MM.1S (cell line): Measurements from ENCODE around the gene SLC23A1.

ENCODE experiments used
- DNase-seq: peaks from one replicate; pipeline ENCODE4 v3.0.0-alpha.2; 2015
- H2AFZ ChIP-seq: fragments of 300-600 bp; sonication (generic); 2 replicates; pipeline ENCODE4 v1.6.0; 2016; ENCODE audit warnings: antibody characterized with exemption, low read length
- H3F3A ChIP-seq: fragments of 300-600 bp; sonication (generic); 2 replicates; pipeline ENCODE4 v1.6.1; 2016; ENCODE audit warnings: mild to moderate bottlenecking, antibody characterized with exemption, low read length, moderate library complexity, mixed read lengths; ENCODE audit not compliant: insufficient read depth
- H3K27ac ChIP-seq: fragments of 300-600 bp; sonication (generic); 2 replicates; pipeline ENCODE4 v1.5.1; 2016; ENCODE audit warnings: mild to moderate bottlenecking, low read length
- H3K27me3 ChIP-seq: fragments of 300-600 bp; sonication (generic); replicated peaks from 2 replicates; pipeline ENCODE4 v1.6.0; 2016; ENCODE audit warnings: low read length; ENCODE audit not compliant: insufficient read depth
- H3K36me3 ChIP-seq: fragments of 300-600 bp; sonication (generic); replicated peaks from 2 replicates; pipeline ENCODE4 v1.6.1; 2016; ENCODE audit warnings: mild to moderate bottlenecking, low read length, mixed read lengths; ENCODE audit not compliant: insufficient read depth
- H3K4me1 ChIP-seq: fragments of 300-600 bp; sonication (generic); 2 replicates; pipeline ENCODE4 v1.6.1; 2016; ENCODE audit warnings: low read length, mixed read lengths
- H3K4me2 ChIP-seq: fragments of 300-600 bp; sonication (generic); 2 replicates; pipeline ENCODE4 v1.6.0; 2016; ENCODE audit warnings: low read depth, low read length
- H3K4me3 ChIP-seq: fragments of 300-600 bp; sonication (generic); 2 replicates; pipeline ENCODE4 v1.5.1; 2016; ENCODE audit warnings: low read length, mixed read lengths
- H3K79me2 ChIP-seq: fragments of 300-600 bp; sonication (generic); 2 replicates; pipeline ENCODE4 v1.6.1; 2016; ENCODE audit warnings: mixed run types, low read length, mixed read lengths
- H3K9ac ChIP-seq: fragments of 300-600 bp; sonication (generic); 2 replicates; pipeline ENCODE4 v1.6.1; 2016; ENCODE audit warnings: low read length, mixed read lengths
- H3K9me2 ChIP-seq: fragments of 300-600 bp; sonication (generic); replicated peaks from 2 replicates; pipeline ENCODE4 v1.6.1; 2016; ENCODE audit warnings: mild to moderate bottlenecking, low read length, mixed read lengths; ENCODE audit not compliant: insufficient read depth
- H3K9me3 ChIP-seq: fragments of 300-600 bp; sonication (generic); replicated peaks from 2 replicates; pipeline ENCODE4 v1.6.1; 2016; ENCODE audit warnings: mild to moderate bottlenecking, low read length, mixed read lengths; ENCODE audit not compliant: insufficient read depth
- H4K20me1 ChIP-seq: fragments of 300-600 bp; sonication (generic); 2 replicates; pipeline ENCODE4 v1.6.1; 2016; ENCODE audit warnings: mild to moderate bottlenecking, low read length, moderate library complexity, mixed read lengths; ENCODE audit not compliant: insufficient read depth
- EZH2 ChIP-seq: fragments of 300-600 bp; sonication (generic); optimal IDR thresholded peaks from 2 replicates; pipeline ENCODE3; 2017; ENCODE audit warnings: low read depth, mild to moderate bottlenecking, antibody characterized with exemption, low read length, mixed read lengths
- EZH2phosphoT487 ChIP-seq: fragments of 300-600 bp; sonication (generic); IDR thresholded peaks from 2 replicates; pipeline ENCODE4 v1.6.1; 2018; ENCODE audit warnings: antibody characterized with exemption, low read length
- TF ChIP-seq, protein P1 (sequence below): fragments of 300-600 bp; sonication (generic); IDR thresholded peaks from 2 replicates; pipeline ENCODE4 v1.5.1; 2016; ENCODE audit warnings: antibody characterized with exemption, low read length, mixed read lengths

SLC23A1 gene

GRCh38 chr5:139341187-139341688 lies 41.9 kb downstream of the SLC23A1 start:
- no peak for TF ChIP-seq EZH2
- TF ChIP-seq, protein P1, sequence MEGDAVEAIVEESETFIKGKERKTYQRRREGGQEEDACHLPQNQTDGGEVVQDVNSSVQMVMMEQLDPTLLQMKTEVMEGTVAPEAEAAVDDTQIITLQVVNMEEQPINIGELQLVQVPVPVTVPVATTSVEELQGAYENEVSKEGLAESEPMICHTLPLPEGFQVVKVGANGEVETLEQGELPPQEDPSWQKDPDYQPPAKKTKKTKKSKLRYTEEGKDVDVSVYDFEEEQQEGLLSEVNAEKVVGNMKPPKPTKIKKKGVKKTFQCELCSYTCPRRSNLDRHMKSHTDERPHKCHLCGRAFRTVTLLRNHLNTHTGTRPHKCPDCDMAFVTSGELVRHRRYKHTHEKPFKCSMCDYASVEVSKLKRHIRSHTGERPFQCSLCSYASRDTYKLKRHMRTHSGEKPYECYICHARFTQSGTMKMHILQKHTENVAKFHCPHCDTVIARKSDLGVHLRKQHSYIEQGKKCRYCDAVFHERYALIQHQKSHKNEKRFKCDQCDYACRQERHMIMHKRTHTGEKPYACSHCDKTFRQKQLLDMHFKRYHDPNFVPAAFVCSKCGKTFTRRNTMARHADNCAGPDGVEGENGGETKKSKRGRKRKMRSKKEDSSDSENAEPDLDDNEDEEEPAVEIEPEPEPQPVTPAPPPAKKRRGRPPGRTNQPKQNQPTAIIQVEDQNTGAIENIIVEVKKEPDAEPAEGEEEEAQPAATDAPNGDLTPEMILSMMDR, result no peak
- no peak for TF ChIP-seq EZH2phosphoT487
- Histone ChIP-seq H2AFZ (peak overlapping the region; percentile 80), H4K20me1 (no peaks in the 10 kb centered on the region; the same call in 1 of the 2 replicates)

GRCh38 chr5:139340051-139340450 lies 43.0 kb downstream of the SLC23A1 start:
- Histone ChIP-seq H3F3A (peaks cover 27% of the 10 kb centered on the region), H3K4me3 (no peak overlapping the region), H3K27me3 (no peaks in the 10 kb centered on the region), H3K36me3 (no peaks in the 10 kb centered on the region), H2AFZ (no peak overlapping the region), H3K4me2 (no peak overlapping the region), H3K79me2 (peaks cover 34% of the 10 kb centered on the region), H4K20me1 (no peaks in the 10 kb centered on the region; the same call in 1 of the 2 replicates), H3K4me1 (0 out of 2 replicates have a peak, but pooled peaks cover 6% of the 10 kb centered on the region), H3K9me2 (no peaks in the 10 kb centered on the region), H3K9me3 (no peaks in the 10 kb centered on the region), H3K9ac (no peak overlapping the region), H3K27ac (no peak overlapping the region)
- TF ChIP-seq, protein P1, result no peak
- TF ChIP-seq EZH2, result no peak
- TF ChIP-seq EZH2phosphoT487, result no peak
- DNase-seq, result no peak

More at GRCh38 chr5:139341187-139341688, 41.9 kb downstream of the SLC23A1 start:
- Histone ChIP-seq H3K9me3 (no peaks in the 10 kb centered on the region), H3K4me2 (peak overlapping the region; percentile 97), H3F3A (peaks cover 27% of the 10 kb centered on the region), H3K9me2 (no peaks in the 10 kb centered on the region), H3K79me2 (peaks cover 46% of the 10 kb centered on the region), H3K27ac (peak overlapping the region; percentile 93; the same call in 1 of the 2 replicates), H3K27me3 (no peaks in the 10 kb centered on the region), H3K4me3 (peak overlapping the region; percentile 91), H3K36me3 (no peaks in the 10 kb centered on the region), H3K4me1 (0 out of 2 replicates have a peak, but pooled peaks cover 6% of the 10 kb centered on the region), H3K9ac (peak overlapping the region; percentile 92; the same call in 1 of the 2 replicates)
- DNase-seq, result no peak

DNA sequence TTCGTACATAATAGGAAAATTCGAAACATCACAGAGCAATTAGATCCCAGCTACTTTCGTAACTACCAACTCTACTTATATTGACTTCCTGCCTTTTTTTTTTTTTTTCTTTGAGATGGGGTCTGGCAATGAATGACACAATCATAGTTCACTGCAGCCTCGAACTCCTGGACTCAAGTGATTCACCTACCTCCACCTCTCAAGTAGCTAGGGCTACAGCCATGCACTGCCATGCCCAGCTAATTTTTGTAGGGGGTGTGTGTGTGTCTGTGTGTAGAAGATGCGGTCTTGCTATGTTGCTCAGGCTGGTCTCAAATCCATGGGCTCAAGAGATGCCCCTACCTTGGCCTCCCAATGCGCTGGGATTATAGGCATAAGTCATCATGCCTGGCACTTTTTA lies 47.3 kb downstream of the SLC23A1 start:
- Histone ChIP-seq H3K4me2 (no peak overlapping the region), H3K9me2 (no peaks in the 10 kb centered on the region), H2AFZ (no peak overlapping the region), H3K9ac (no peak overlapping the region), H4K20me1 (no peaks in the 10 kb centered on the region), H3K27ac (no peak overlapping the region), H3K79me2 (no peaks in the 10 kb centered on the region), H3K4me3 (no peak overlapping the region), H3F3A (peaks cover 13% of the 10 kb centered on the region), H3K4me1 (0 out of 2 replicates have a peak, but pooled peaks cover under 1% of the 10 kb centered on the region), H3K36me3 (peaks cover 3% of the 10 kb centered on the region), H3K9me3 (no peaks in the 10 kb centered on the region), H3K27me3 (no peaks in the 10 kb centered on the region)
- DNase-seq, result no peak
- TF ChIP-seq EZH2, result no peak
- TF ChIP-seq EZH2phosphoT487, result no peak
- TF ChIP-seq, protein P1, result no peak
